ENCODE measurements around the gene PFKL. TPM values are rescaled to one million over a fixed set of nuclear protein-coding genes. Genes with fewer than 3 reads are reported as not detected.

Gene PFKL
- total and polyA plus RNA-seq, 2 experiments from 2014 or later, result 40.3 to 106 TPM

DNA sequence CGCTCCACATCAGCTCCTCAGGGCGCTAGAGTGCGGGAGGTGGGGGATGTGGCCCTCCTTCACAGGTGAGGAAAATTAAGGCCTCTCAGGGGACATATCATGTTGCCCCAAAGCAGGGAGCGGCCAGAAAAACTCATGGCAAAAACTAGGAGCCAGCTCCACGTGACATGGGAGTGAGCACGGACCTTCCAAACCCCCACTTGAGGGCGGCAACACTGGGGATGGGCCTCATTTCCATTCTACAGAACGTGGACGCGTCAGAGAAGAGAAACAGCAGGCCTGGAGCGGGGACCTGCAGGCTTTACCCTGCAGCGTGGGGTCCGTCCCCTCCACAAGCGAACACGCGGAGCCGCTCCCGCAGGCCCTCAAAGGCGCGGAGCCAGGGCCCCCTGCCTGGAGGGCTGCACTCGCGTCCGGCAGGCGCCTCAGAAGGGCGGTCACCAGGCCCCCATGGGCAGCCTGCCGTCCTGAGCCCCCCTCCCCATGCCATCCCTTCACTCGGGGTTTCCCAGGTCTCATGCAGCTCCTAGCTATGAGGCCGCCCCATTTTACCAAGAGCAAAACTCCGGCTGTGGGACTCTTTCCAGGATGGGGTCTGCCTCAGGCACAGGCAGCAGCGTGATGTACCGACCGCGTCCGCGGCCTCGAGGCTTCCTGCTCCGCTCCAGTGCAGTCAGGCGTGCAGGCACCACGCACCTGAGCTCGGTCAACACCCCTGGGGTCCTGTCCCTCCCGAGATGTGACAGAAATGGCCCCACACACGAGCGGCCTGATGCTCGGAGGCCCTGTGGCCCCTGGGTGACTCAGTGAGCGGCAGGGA lies 33.9 kb downstream of the PFKL start:
- no peaks in the 10 kb centered on the region; the same call in 2 of the 3 replicates for H3K36me3 Mint-ChIP-seq (ENCODE audit: low read depth)
- no peaks in the 10 kb centered on the region for H3K9me3 Mint-ChIP-seq
- no peak overlapping the region for H3K4me3 Mint-ChIP-seq
- Histone ChIP-seq H3K4me3 (no peak overlapping the region), H4K20me1 (replicated peaks; ENCODE audit: insufficient read depth) (no peaks in the 10 kb centered on the region), H3K4me1 (ENCODE audit: insufficient read depth) (no peaks in the 10 kb centered on the region), H3K9me2 (ENCODE audit: insufficient read depth) (no peaks in the 10 kb centered on the region), H3K27ac (ENCODE audit: low read depth) (no peak overlapping the region), H3K27me3 (ENCODE audit: insufficient read depth) (no peaks in the 10 kb centered on the region), H3K4me2 (no peak overlapping the region), H3F3A (replicated peaks; ENCODE audit: low read depth) (peaks cover 4% of the 10 kb centered on the region; the same call in 1 of the 2 replicates), H3K36me3 (ENCODE audit: insufficient read depth) (no peaks in the 10 kb centered on the region), H2AFZ (no peak overlapping the region), H3K79me2 (replicated peaks; ENCODE audit: insufficient read depth) (no peaks in the 10 kb centered on the region)
- no peak overlapping the region for H3K27ac Mint-ChIP-seq
- ATAC-seq (no peak), DNase-seq (ENCODE audit: low spot score) (no peak)
- TF ChIP-seq CREB1 (CRISPR knock-in tag; IDR thresholded peaks at IDR 0.05; ENCODE audit: low read depth) (no peak), EZH2phosphoT487 (IDR thresholded peaks at IDR 0.05; ENCODE audit: unreplicated experiment) (no peak), EZH2 (IDR thresholded peaks at IDR 0.05; ENCODE audit: low read depth, unreplicated experiment) (no peak), ZNF114 (CRISPR knock-in tag; IDR thresholded peaks at IDR 0.05) (no peak), CTCF (conservative IDR thresholded peaks at IDR 0.05; ENCODE audit: low read depth in 2 of 2) (no peak), STAT1 (IDR thresholded peaks at IDR 0.05; ENCODE audit: unreplicated experiment) (no peak), POLR2AphosphoS5 (IDR thresholded peaks at IDR 0.05; ENCODE audit: low read depth) (no peak), NANOG (IDR thresholded peaks at IDR 0.05; ENCODE audit: borderline replicate concordance) (no peak), REST (IDR thresholded peaks at IDR 0.05; ENCODE audit: unreplicated experiment) (no peak), JUNB (IDR thresholded peaks at IDR 0.05; ENCODE audit: unreplicated experiment) (no peak), ZNF331 (CRISPR knock-in tag; IDR thresholded peaks at IDR 0.05; ENCODE audit: low read depth) (no peak)
- TF ChIP-seq, protein P1, sequence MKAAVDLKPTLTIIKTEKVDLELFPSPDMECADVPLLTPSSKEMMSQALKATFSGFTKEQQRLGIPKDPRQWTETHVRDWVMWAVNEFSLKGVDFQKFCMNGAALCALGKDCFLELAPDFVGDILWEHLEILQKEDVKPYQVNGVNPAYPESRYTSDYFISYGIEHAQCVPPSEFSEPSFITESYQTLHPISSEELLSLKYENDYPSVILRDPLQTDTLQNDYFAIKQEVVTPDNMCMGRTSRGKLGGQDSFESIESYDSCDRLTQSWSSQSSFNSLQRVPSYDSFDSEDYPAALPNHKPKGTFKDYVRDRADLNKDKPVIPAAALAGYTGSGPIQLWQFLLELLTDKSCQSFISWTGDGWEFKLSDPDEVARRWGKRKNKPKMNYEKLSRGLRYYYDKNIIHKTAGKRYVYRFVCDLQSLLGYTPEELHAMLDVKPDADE (IDR thresholded peaks at IDR 0.05), result no peak
- TF ChIP-seq, protein P2, sequence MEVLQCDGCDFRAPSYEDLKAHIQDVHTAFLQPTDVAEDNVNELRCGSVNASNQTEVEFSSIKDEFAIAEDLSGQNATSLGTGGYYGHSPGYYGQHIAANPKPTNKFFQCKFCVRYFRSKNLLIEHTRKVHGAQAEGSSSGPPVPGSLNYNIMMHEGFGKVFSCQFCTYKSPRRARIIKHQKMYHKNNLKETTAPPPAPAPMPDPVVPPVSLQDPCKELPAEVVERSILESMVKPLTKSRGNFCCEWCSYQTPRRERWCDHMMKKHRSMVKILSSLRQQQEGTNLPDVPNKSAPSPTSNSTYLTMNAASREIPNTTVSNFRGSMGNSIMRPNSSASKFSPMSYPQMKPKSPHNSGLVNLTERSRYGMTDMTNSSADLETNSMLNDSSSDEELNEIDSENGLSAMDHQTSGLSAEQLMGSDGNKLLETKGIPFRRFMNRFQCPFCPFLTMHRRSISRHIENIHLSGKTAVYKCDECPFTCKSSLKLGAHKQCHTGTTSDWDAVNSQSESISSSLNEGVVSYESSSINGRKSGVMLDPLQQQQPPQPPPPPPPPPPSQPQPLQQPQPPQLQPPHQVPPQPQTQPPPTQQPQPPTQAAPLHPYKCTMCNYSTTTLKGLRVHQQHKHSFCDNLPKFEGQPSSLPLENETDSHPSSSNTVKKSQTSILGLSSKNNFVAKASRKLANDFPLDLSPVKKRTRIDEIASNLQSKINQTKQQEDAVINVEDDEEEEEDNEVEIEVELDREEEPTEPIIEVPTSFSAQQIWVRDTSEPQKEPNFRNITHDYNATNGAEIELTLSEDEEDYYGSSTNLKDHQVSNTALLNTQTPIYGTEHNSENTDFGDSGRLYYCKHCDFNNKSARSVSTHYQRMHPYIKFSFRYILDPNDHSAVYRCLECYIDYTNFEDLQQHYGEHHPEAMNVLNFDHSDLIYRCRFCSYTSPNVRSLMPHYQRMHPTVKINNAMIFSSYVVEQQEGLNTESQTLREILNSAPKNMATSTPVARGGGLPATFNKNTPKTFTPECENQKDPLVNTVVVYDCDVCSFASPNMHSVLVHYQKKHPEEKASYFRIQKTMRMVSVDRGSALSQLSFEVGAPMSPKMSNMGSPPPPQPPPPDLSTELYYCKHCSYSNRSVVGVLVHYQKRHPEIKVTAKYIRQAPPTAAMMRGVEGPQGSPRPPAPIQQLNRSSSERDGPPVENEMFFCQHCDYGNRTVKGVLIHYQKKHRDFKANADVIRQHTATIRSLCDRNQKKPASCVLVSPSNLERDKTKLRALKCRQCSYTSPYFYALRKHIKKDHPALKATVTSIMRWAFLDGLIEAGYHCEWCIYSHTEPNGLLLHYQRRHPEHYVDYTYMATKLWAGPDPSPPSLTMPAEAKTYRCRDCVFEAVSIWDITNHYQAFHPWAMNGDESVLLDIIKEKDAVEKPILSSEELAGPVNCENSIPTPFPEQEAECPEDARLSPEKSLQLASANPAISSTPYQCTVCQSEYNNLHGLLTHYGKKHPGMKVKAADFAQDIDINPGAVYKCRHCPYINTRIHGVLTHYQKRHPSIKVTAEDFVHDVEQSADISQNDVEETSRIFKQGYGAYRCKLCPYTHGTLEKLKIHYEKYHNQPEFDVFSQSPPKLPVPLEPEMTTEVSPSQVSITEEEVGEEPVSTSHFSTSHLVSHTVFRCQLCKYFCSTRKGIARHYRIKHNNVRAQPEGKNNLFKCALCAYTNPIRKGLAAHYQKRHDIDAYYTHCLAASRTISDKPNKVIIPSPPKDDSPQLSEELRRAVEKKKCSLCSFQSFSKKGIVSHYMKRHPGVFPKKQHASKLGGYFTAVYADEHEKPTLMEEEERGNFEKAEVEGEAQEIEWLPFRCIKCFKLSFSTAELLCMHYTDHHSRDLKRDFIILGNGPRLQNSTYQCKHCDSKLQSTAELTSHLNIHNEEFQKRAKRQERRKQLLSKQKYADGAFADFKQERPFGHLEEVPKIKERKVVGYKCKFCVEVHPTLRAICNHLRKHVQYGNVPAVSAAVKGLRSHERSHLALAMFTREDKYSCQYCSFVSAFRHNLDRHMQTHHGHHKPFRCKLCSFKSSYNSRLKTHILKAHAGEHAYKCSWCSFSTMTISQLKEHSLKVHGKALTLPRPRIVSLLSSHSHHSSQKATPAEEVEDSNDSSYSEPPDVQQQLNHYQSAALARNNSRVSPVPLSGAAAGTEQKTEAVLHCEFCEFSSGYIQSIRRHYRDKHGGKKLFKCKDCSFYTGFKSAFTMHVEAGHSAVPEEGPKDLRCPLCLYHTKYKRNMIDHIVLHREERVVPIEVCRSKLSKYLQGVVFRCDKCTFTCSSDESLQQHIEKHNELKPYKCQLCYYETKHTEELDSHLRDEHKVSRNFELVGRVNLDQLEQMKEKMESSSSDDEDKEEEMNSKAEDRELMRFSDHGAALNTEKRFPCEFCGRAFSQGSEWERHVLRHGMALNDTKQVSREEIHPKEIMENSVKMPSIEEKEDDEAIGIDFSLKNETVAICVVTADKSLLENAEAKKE (CRISPR knock-in tag; IDR thresholded peaks at IDR 0.05), result no peak
- peaks cover 7% of the 10 kb centered on the region for H3K4me1 Mint-ChIP-seq
- peaks cover 6% of the 10 kb centered on the region for H3K27me3 Mint-ChIP-seq (ENCODE audit: insufficient read depth, low read depth, poor library complexity)
